ENCODE measurements around the gene TOX4. TPM values are rescaled to one million over a fixed set of nuclear protein-coding genes. Genes with fewer than 3 reads are reported as not detected.

The TOX4 gene
- total RNA-seq = 33.7 and 47.6 TPM in 2 replicates

DNA sequence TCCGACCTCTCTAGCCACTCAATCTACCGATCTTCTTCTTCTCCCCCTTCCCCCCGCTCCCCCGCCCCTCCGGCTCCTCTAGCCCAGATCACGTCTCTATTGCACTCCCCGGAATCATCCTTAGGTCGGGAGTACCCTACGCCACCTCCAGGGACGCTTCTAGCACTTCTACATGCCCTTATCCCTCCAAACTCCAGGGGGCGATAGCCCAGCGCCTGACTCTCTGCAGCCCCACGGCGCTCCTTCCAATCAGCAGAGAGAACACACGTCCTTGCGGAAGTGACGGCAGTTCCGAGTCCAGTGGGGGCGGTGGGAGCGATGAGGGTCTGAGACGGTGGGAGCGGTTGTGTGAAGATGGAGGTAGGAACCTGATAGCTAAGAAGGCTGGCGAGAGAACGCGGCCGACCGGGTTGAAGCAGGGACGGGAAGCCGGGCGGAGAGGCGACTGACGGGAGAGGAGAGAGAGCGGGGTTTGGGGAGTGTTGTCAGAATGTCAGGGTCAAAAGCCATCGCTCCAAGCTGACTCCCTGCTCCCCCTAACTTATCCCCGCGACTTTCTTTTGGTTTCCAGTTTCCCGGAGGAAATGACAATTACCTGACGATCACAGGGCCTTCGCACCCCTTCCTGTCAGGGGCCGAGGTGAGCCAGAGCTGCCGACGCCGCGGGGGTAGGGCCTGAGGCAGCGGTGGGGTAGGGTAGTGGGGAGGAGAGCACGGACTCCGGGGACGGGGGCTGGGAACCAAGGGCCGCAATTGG lies at the start of gene TOX4, which contains the start of gene RAB2B:
TSS of gene TOX4 (plus strand) at position 271 of the 757 bp plus-strand sequence. CDS start at position 355, 84 bp downstream.
TSS of gene RAB2B (minus strand) at position 35 of the 757 bp plus-strand sequence. CDS start 87 bp downstream, outside the sequence.

DNA sequence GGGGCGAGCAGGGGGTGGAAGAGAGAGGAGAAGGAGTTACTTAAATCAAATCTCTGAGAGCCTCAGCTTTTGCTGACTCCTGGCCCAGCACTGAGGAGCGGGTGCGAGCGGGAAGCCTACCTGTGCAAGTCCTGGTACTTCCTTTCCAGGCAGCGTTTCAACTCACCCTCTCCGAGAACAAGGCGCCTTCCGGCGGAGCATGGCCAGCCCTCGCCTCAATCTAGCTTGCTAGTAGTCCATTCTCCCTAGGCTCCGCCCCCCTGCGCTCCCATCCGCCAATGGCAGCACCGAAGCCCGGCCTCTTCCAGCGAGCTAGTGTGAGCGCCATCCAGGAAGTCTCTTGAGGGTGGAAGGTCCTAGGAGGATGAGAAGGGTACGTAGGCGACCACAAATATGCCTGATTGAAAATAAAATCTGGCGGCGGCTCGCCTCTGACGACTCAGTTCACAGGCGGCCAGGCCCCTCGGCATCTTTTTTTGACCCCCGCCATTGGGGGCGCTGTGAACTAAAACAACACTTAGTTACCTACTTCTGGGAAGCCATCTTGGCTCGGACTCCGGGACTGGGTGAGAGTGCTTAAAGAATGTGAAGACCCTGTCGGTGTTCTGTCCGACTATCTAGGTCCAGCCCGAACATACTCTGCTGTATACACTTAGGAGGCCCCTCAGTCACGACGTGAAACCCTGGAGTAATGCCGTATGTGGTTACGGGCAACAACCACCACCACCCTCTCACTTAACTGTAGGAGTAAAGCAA lies 20.9 kb upstream of the TOX4 start, which contains the start of gene CHD8:
TSS of gene CHD8 (minus strand) at position 212 of the 756 bp plus-strand sequence. CDS start 24,480 bp downstream, outside the sequence.

DNA sequence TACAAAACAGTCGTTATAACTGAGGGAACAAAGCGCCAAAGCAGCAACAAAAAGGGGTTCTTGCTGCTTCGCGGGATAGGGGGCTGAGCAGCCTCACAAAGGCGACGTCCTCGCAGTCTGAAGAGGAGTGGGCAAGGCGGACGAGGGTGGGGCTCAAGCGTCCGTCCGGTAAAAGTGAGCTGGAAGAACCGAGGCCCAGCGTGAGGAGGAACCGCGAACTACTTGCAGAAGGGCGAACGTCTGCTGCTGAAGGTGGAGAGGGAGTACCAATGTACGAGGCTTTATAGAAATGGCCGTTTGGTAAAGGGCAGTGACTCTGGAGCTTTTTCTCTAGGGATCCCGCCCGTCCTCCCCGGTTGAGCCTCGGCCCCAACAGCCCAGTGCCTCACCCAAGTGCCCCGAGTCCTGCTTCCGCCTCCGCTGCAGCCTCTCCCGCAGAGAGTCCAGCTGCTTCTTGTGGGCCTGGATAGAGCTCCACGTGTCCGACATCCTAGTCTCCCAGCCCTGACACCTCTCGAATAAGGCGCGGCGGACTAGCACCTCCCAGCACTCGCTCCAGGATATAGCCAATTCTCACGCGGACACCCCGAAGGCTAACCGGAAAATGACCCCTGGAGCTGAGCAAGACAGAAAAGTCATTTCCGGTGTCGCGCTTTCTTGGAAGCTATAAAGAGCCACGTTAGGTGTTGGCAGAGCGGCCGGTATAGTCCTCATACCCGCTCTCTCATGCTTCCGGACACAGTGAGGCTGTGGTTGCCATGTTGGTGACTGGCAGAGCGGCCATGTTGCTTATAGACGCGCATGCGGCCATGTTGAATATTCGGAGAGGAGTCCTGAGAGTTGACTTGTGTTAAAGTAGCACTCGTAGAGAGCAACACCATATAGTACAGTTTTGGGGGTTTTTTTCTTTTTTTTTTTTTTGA lies 34.0 kb downstream of the TOX4 start, which contains the start of gene METTL3:
TSS of gene METTL3 (minus strand) at position 606 of the 923 bp plus-strand sequence. CDS start at position 489, 117 bp downstream.

DNA sequence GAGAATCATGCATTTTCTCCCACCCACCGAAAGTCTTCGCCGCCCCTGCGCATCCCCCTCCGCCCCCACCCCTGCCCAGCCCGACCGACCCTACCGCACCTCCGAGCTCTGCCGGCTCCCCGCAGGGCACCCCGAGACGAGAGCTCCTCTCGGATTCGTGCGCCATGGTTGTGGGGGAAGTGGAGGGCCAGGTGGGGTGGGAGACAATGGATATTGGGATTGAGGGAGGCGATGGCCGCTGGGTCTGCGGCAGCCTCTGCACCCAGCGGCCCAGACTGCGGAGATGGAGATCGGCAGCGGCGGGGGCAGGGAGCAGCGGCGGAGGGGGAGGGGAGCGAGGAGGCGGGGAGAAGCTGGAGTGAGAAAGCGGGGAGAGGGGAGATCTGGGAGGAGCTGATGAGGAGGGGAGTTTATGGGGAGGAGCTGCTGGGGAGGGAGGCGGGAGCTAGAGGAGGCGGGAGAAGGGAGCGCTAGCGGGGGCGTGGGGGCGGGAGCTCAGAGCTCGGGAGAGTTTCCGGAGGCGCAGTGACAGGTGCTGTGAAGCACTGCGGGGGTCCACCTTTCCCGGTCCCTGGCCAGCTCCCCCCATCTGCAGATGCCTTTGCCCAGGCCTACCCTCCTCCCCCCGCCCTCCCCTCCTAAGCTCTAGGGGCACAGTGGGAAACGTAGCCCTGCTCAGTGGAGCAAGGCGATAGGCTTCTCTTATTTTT lies 49.1 kb downstream of the TOX4 start, which contains the start of gene SALL2:
TSS of gene SALL2 (minus strand) at position 385 of the 710 bp plus-strand sequence. CDS start at position 166, 219 bp downstream.

Other genes starting within 250 kb of the TOX4 start
- gene HNRNPC, start 207.8 kb upstream of the TOX4 start, total RNA-seq = 629 and 814 TPM in 2 replicates
- not detected in 2 replicates for gene RPGRIP1, start 197.1 kb upstream of the TOX4 start, total RNA-seq
- gene SUPT16H, start 93.2 kb upstream of the TOX4 start, total RNA-seq = 73.8 and 89.9 TPM in 2 replicates
- 57.4 and 64.6 TPM in 2 replicates for gene CHD8, start 21.1 kb upstream of the TOX4 start, total RNA-seq
- gene RAB2B, start 236 bp upstream of the TOX4 start, total RNA-seq = 25.1 and 26.9 TPM in 2 replicates
- gene METTL3, start 34.1 kb downstream of the TOX4 start, total RNA-seq = 57.6 and 60.4 TPM in 2 replicates
- gene SALL2, start 49.2 kb downstream of the TOX4 start, total RNA-seq = 4.2 and 6.0 TPM in 2 replicates
- not detected in 2 replicates for gene OR10G3, start 102.9 kb downstream of the TOX4 start, total RNA-seq
- not detected in 2 replicates for gene OR10G2, start 157.7 kb downstream of the TOX4 start, total RNA-seq
- gene OR4E2, start 176.6 kb downstream of the TOX4 start, total RNA-seq = not detected in 2 replicates
- not detected in 2 replicates for gene OR4E1, start 196.6 kb downstream of the TOX4 start, total RNA-seq